ENCODE measurements around the gene NAGA. TPM values are rescaled to one million over a fixed set of nuclear protein-coding genes. Genes with fewer than 3 reads are reported as not detected.

Gene NAGA
- total and polyA plus RNA-seq, 2 experiments from 2014 or later, result 25.9 to 40.4 TPM

GRCh38 chr22:42080287-42080686 is 9.7 kb upstream of the NAGA start:
- 1 to 2% methylated on average over 14 of the region's 14 CpGs for WGBS, 2 experiments (ENCODE audit: low coverage in 1 of 2, low lambda C conversion rate in 2 of 2, missing lambda C conversion rate in 2 of 2)
- Histone ChIP-seq H3K9me3 (ENCODE audit: low read depth) (no peaks in the 10 kb centered on the region), H3F3A (ENCODE audit: insufficient read depth) (peaks cover 35% of the 10 kb centered on the region), H3K79me2 (ENCODE audit: insufficient read depth) (peaks cover 45% of the 10 kb centered on the region), H3K9me2 (ENCODE audit: insufficient read depth) (no peaks in the 10 kb centered on the region), H3K4me2 (ENCODE audit: unreplicated experiment) (peak overlapping the region; percentile 84), H3K4me1 (ENCODE audit: insufficient read depth) (peaks cover 17% of the 10 kb centered on the region), H4K20me1 (ENCODE audit: insufficient read depth) (no peaks in the 10 kb centered on the region), H3K27ac (peak overlapping the region; percentile 93), H3K4me3 (peak overlapping the region; percentile 84), H3K9ac (peak overlapping the region; percentile 91), H3K36me3 (ENCODE audit: low read depth) (no peaks in the 10 kb centered on the region), H3K27me3 (replicated peaks; ENCODE audit: insufficient read depth) (no peaks in the 10 kb centered on the region), H2AFZ (peak overlapping the region; percentile 88)
- DNase-seq, result peak; percentile 77
- in situ Hi-C loops (cut with MboI), result no loop called here
- TF ChIP-seq EZH2 (IDR thresholded peaks at IDR 0.05; ENCODE audit: insufficient read depth, poor library complexity, severe bottlenecking) (no peak), EZH2phosphoT487 (IDR thresholded peaks at IDR 0.05; ENCODE audit: insufficient read depth, low read depth) (no peak)

- in situ Hi-C loops (cut with MboI), result no loop called here
- Histone ChIP-seq H2AFZ (peak within 1 kb of the TSS; percentile 88), H3K4me1 (ENCODE audit: insufficient read depth) (peaks cover 22% of the 10 kb centered on the region), H3K9ac (peak within 1 kb of the TSS; percentile 91), H4K20me1 (ENCODE audit: insufficient read depth) (no peaks in the 10 kb centered on the region), H3K27me3 (replicated peaks; ENCODE audit: insufficient read depth) (no peaks in the 10 kb centered on the region), H3K36me3 (ENCODE audit: low read depth) (no peaks in the 10 kb centered on the region), H3K79me2 (ENCODE audit: insufficient read depth) (peaks cover 48% of the 10 kb centered on the region), H3K4me3 (peak within 1 kb of the TSS; percentile 84), H3K27ac (peak within 1 kb of the TSS; percentile 93), H3K9me3 (ENCODE audit: low read depth) (no peaks in the 10 kb centered on the region), H3K9me2 (ENCODE audit: insufficient read depth) (no peaks in the 10 kb centered on the region), H3K4me2 (ENCODE audit: unreplicated experiment) (peak within 1 kb of the TSS; percentile 84), H3F3A (ENCODE audit: insufficient read depth) (peaks cover 35% of the 10 kb centered on the region)
- peak; percentile 100 for DNase-seq
- TF ChIP-seq EZH2 (IDR thresholded peaks at IDR 0.05; ENCODE audit: insufficient read depth, poor library complexity, severe bottlenecking), result no peak
- no peak for TF ChIP-seq EZH2phosphoT487 (IDR thresholded peaks at IDR 0.05; ENCODE audit: insufficient read depth, low read depth)
- WGBS, 2 experiments (ENCODE audit: low coverage in 1 of 2, low lambda C conversion rate in 2 of 2, missing lambda C conversion rate in 2 of 2), result 0 to 1% methylated on average over 65 to 69 of the region's 71 CpGs
Measured at GRCh38 chr22:42079319-42080251, 9.0 kb upstream of the NAGA start, which contains the start of gene SMDT1. TSS of gene SMDT1 (plus strand) at chr22:42079700. CDS start at chr22:42079769, 69 bp downstream.

GRCh38 chr22:42078469-42079318 is 8.1 kb upstream of the NAGA start:
- peak; percentile 45 for DNase-seq
- no peaks in the 10 kb centered on the region for H3K9me3 ChIP-seq (ENCODE audit: low read depth)
- H2AFZ ChIP-seq, result peak overlapping the region; percentile 75
- H3K27ac ChIP-seq, result peak overlapping the region; percentile 93
- peak overlapping the region; percentile 84 for H3K4me3 ChIP-seq
- no peaks in the 10 kb centered on the region for H3K9me2 ChIP-seq (ENCODE audit: insufficient read depth)
- H3K4me1 ChIP-seq (ENCODE audit: insufficient read depth), result peaks cover 23% of the 10 kb centered on the region
- peaks cover 53% of the 10 kb centered on the region for H3K79me2 ChIP-seq (ENCODE audit: insufficient read depth)
- no peaks in the 10 kb centered on the region for H3K36me3 ChIP-seq (ENCODE audit: low read depth)
- peak overlapping the region; percentile 91 for H3K9ac ChIP-seq
- no peaks in the 10 kb centered on the region for H3K27me3 ChIP-seq (replicated peaks; ENCODE audit: insufficient read depth)
- 21 to 28% methylated on average over 24 of the region's 24 CpGs for WGBS, 2 experiments (ENCODE audit: low coverage in 1 of 2, low lambda C conversion rate in 2 of 2, missing lambda C conversion rate in 2 of 2)
- peaks cover 35% of the 10 kb centered on the region for H3F3A ChIP-seq (ENCODE audit: insufficient read depth)
- in situ Hi-C loops (cut with MboI), result no loop called here
- H4K20me1 ChIP-seq (ENCODE audit: insufficient read depth), result no peaks in the 10 kb centered on the region
- peak overlapping the region; percentile 78 for H3K4me2 ChIP-seq (ENCODE audit: unreplicated experiment)
- no peak for TF ChIP-seq EZH2phosphoT487 (IDR thresholded peaks at IDR 0.05; ENCODE audit: insufficient read depth, low read depth)
- no peak for TF ChIP-seq EZH2 (IDR thresholded peaks at IDR 0.05; ENCODE audit: insufficient read depth, poor library complexity, severe bottlenecking)

- TF ChIP-seq EZH2 (IDR thresholded peaks at IDR 0.05; ENCODE audit: insufficient read depth, poor library complexity, severe bottlenecking) (no peak), EZH2phosphoT487 (IDR thresholded peaks at IDR 0.05; ENCODE audit: insufficient read depth, low read depth) (no peak)
- H4K20me1 ChIP-seq (ENCODE audit: insufficient read depth), result no peaks in the 10 kb centered on the region
- H3K79me2 ChIP-seq (ENCODE audit: insufficient read depth), result peaks cover 55% of the 10 kb centered on the region
- no peaks in the 10 kb centered on the region for H3K9me2 ChIP-seq (ENCODE audit: insufficient read depth)
- no peaks in the 10 kb centered on the region for H3K27me3 ChIP-seq (replicated peaks; ENCODE audit: insufficient read depth)
- no peak overlapping the region for H2AFZ ChIP-seq
- H3K4me2 ChIP-seq (ENCODE audit: unreplicated experiment), result no peak overlapping the region
- H3K4me3 ChIP-seq, result no peak overlapping the region
- no peaks in the 10 kb centered on the region for H3K36me3 ChIP-seq (ENCODE audit: low read depth)
- WGBS, 2 experiments (ENCODE audit: low coverage in 1 of 2, low lambda C conversion rate in 2 of 2, missing lambda C conversion rate in 2 of 2), result 84 to 86% methylated on average over 20 to 21 of the region's 21 CpGs
- H3K27ac ChIP-seq, result peak overlapping the region; percentile 93; the same call in 1 of the 2 replicates
- H3K9me3 ChIP-seq (ENCODE audit: low read depth), result no peaks in the 10 kb centered on the region
- H3K4me1 ChIP-seq (ENCODE audit: insufficient read depth), result peaks cover 27% of the 10 kb centered on the region
- no peak for DNase-seq
- peaks cover 35% of the 10 kb centered on the region for H3F3A ChIP-seq (ENCODE audit: insufficient read depth)
- in situ Hi-C loops (cut with MboI), result no loop called here
- H3K9ac ChIP-seq, result peak overlapping the region; percentile 91; the same call in 1 of the 2 replicates
Measured at GRCh38 chr22:42077486-42078125, 7.0 kb upstream of the NAGA start.
